PC-9 (cell line): ENCODE results near the gene OAS2.

Experiments used
- EZH2 ChIP-seq: fragments of 200-600 bp; sonication (generic); IDR thresholded peaks from 2 replicates; pipeline ENCODE4 v1.8.0; 2017; ENCODE audit warnings: antibody characterized with exemption, low read depth
- TF ChIP-seq, protein P1 (sequence below): fragments of 200-600 bp; sonication (generic); conservative IDR thresholded peaks from 2 replicates; pipeline ENCODE4 v1.6.1; 2017; ENCODE audit warnings: mixed run types, antibody characterized with exemption, mild to moderate bottlenecking, moderate library complexity

DNA sequence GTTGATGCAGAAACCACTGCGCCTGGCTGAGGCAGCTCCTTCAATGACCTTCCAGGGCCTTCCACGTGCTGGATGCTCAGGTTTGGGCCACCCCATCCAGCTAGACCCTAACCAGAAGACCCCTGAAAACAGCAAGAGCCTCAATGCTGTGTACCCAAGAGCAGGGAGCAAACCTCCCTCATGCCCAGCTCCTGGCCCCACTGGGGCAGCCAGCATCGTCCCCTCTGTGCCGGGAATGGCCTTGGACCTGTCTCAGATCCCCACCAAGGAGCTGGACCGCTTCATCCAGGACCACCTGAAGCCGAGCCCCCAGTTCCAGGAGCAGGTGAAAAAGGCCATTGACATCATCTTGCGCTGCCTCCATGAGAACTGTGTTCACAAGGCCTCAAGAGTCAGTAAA is 29.5 kb upstream of the OAS2 start:
- TF ChIP-seq, protein P1, sequence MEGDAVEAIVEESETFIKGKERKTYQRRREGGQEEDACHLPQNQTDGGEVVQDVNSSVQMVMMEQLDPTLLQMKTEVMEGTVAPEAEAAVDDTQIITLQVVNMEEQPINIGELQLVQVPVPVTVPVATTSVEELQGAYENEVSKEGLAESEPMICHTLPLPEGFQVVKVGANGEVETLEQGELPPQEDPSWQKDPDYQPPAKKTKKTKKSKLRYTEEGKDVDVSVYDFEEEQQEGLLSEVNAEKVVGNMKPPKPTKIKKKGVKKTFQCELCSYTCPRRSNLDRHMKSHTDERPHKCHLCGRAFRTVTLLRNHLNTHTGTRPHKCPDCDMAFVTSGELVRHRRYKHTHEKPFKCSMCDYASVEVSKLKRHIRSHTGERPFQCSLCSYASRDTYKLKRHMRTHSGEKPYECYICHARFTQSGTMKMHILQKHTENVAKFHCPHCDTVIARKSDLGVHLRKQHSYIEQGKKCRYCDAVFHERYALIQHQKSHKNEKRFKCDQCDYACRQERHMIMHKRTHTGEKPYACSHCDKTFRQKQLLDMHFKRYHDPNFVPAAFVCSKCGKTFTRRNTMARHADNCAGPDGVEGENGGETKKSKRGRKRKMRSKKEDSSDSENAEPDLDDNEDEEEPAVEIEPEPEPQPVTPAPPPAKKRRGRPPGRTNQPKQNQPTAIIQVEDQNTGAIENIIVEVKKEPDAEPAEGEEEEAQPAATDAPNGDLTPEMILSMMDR = no peak
- no peak for TF ChIP-seq EZH2
